NCI-H2107 (cell line): ENCODE data around the gene RPRD1B.

Source experiments
- DNase-seq: peaks from one replicate; lab custom pipeline; 2025; lab: John Stamatoyannopoulos, UW

The RPRD1B gene

DNA sequence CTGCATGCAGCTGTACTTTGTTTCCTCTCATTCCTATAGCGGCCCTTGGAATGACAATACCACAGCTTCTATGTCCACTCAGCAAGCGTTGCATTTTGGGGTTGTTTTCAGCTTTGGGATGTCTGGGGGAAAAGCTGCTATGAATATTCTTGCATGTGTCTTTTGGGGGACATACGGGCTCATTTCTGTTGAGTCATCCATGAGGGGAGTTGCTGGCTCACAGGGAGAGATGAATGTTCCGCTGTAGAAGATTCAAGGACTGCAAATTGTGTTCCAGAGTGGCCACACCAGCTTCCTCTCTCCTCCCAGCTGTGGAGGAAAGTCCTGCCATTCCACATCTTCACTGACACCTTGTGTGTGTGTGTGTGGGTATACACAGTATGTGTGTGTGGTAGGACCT lies 88.2 kb downstream of the RPRD1B start:
- DNase-seq, result no peak

DNA sequence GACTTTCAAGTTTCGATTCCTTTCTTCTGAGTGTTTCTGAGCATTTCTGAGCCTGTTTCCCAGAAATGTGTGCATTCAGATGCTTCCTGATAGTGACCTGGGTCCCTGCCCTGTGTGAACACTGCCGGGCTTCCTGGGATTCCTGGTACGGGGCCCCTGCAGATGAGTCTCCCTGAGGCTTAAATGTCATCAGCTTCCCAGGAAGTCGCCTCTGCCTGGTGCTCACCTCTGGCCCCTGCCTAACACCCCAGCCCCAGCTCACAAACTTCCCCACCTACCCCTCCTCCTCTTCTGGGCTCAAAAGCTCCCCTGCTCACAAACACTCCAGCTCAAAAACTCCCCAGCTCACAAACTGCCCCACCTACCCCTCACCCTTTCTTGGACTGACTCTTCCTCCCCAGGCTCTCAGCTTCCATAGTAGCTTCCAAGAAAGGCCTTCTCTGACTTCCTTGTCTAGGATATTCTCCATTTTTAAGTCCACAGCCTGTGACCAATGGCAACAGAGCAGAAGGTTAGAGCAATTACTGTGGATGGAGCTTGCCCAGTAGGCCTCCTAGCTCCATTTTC lies 89.6 kb downstream of the RPRD1B start:
- no peak for DNase-seq

DNA sequence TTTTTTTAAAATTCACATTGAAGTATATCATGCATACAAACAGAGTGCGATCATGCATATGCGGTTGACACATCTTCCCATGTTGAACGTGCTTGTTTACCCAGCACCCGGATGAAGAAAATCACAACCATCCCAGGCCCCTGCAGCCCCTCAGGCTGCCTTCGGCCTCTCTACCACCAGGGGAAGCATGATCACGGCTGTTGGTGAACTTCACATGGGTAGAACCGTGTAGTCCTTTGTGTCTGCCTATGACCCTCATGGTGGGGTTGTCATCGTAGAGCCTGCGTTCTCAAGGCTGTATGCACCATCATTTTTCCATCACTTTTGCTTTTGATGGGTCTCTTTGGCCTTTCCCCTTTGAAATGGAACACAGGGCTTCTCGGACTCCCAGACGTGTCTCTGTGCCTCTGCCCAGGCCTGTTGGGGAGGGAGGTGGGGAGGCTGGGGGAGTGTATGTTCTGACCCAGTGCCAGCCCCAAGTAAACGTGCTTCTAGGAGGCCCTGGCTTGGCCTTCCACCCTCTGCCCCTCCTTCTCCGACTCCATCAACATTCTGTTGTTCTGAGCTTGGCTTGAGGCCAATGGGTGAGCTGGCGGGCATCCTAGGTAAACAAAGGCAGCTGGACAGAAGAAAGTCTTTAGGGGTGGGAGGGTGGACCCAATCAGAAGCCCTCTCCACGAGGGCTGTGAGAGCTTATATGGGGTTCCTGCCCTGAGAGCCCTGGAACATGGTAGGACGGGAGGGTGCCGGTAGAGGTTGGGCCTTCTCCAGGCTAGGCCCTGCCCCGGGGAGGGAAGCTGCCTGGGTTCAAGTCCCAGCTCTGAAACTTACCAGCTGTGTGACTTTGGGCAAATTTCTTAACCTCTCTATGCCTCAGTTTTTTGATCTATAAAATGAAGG lies 91.9 kb downstream of the RPRD1B start:
- no peak for DNase-seq

DNA sequence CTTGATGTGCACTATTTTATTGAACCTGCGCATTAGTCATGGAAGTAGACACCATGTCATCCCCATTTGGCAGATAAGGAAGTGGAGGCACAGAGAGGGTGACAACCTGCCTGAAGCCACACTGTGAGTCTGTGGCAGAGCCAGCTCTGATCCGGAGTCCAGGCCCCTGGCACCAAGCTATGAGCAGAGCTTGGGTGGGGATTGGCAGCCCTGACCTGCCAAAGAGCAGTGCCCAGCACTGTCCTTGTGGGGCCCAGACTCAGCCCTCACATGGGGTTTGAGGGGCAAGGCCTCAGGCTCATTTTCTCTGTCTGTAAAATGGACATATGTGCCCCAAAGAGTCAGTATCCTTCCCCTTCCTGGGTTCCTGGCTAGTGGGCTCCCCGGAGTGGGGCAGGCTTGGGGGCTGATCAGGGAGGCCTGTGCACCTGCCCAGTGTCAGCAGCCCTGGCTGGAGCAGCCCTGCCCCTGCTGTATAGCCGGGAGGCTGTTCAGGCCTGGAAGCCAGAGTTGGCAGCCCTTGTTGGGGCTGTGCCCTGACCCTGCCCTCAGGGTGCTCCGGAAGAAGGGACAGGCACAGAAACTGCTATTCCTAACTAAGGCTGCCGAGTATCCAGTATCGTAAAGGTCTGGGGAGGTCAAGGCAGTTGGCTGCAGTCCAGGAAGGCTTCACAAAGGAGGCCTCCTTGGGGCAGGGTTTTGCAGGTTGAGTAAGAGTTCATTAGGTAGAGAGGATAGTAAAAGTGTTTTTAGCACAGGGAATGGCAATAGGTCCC lies 92.8 kb downstream of the RPRD1B start:
- DNase-seq, result no peak

DNA sequence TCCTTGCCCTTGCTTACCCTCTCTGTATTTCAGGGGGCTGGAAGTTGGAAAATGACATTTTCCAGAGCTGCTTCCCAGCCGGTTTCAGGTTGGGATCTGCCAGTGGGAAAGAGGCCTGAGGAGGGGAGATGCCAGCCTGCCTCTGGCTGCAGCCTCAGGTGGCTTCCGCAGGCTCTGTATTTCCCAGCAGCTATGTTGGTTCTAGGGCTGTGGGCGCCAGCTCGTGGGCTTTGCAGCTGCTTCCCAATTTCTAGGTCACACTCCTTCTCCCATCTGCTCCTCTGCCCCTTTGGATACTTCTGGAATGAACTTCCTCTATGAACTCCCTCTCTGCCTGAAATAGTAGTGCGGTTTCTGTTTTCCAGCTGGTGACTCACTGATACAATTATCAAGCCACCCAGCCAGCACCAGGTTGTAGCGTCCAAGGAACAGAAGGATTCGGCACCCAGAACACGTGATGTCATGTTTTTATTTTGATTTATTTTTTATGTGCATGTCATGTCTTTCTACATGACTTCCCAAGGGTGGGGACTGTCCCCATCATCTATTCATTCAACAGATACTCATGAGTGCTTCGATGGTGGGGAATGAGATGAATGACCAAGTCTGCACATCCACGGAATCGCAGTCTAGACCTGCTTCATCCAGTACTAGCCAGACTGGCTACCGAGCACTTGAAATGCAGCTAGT lies 93.5 kb downstream of the RPRD1B start:
- no peak for DNase-seq

- DNase-seq, result no peak
Measured at GRCh38 chr20:38127920-38128528, 94.5 kb downstream of the RPRD1B start.

GRCh38 chr20:38128691-38129090 lies 95.1 kb downstream of the RPRD1B start:
- no peak for DNase-seq

DNA sequence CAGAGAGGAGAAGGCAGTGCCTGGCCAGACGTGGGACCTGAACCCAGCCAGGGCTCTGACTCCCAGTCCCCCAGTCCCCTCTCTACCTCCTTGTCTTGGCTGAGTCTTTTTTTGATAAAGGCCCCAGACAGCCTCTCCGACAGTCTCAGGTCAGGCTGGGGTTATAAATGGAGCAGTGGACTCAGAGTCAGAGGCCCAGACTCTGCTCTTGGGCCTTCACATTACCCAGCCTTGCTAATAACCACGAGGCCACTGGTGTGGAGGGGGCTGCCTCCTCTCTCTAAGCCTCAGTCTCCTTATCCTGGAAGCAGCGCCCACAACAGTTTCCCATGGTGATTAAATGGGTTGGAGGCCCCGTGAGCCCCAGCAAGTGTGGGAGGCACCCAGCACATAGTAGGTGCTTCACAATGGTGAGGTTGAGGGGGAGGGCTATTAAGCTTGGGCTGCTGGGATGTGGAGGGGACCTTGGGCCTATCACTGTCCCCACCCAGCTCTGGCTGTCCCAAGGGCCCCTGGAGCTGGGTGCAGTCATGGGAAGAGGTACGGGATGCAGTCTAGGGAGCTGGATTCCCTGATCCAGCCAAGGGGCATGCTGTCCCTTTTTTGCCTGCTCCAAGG lies 95.8 kb downstream of the RPRD1B start:
- DNase-seq, result no peak

GRCh38 chr20:38129893-38130609 lies 96.5 kb downstream of the RPRD1B start:
- DNase-seq, result no peak

DNA sequence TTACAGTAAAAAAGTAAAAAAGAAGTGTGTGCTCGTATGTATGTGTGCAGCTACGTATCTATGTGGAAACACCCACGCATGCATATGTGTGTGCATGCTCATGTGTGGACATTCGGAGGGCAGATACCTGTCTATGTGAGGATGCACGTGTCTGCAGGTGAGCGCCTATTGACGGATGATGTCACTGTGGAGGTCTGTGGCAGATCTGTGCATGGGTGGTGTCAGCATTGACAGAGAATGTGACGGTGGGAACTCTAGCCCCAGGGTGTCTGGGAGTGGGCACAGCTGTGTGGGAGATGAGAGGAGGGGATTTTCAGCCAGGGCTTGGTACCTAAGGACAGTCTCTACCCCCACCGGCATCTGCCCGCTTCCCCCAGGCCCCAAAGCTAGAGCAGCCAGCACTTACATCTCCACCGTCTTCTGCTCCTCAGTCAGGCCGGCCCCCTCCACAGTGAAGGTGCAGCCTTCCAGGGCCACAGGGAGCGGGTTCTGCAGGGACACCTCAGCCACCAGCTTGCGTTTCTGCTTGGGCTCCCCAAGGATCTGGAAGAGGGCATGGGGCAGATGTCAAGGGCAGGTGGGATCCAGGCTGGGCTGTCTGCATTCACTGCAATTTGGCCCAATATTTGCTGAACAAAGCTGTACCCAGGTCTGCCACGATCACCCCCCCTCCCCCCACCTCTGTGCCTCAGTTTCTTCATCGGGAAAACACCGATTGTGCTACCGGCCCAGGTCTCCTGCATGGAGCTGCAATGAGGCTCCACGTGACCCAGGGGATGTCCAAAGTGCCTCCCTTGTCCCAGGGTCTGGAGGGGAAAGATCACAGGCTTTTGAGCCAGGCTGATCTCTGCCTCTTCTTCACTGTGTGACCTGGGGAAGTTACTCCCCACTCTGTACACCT lies 97.4 kb downstream of the RPRD1B start:
- DNase-seq, result no peak

DNA sequence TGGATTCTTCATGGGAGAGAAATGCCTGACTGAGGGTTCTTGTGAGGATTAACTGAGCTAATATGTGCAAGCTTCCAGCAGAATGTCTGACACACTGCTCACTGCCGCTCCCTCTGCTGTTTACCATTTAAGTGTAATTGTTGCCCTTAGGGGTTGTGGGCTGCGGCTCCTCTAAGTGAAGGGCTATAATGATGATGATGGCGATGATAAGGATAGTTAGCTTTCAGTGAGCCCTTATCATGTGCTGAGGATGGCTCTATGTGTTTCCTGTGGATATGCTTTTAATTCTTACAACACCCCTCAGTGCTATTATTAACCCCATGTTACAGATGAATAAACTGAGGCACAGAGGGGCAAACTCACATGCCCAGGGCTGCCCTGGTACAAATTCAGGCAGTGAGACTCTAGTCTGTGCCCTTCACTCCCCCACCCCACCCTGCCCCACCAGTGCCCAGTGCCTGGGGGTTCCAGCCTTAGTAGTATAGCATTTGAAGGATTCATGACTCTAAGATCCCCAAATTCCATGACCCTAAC lies 98.1 kb downstream of the RPRD1B start:
- DNase-seq, result no peak

DNA sequence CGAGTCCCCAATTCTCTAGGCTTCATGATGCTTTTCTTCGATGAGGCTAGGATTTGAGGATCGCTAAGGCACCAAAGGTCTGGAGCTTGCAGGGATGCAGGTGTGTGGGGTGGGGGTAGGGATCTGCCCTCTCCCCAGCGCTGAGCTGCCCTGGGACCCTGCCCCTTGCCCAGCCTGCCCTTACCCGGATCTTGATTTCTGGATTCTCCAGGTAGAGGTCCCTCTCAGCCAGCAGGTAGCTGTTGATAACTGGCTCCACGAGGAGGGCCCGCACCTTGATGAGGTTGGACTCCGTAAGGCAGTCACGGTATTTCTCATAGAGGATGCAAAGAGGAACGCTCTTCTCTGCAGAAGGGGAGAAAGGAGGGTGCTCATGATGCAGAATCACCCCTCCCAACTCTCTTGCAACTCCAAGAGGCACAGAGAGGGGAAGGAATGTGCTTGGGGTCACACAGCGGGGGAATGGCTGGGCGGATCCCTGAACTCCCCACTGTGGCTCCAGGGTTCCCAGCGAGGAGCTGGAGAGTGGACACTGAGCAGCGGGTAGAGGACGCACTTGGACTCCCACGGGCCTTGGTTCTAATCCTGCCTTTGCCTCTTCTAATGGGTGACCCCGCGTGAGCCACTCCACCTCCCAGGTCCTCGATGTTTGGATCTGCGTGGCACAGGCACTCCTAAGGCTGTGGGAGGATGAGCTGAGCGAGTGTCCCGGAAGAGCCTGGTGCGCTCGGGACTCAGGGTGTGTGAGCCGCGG lies 98.8 kb downstream of the RPRD1B start:
- no peak for DNase-seq

DNA sequence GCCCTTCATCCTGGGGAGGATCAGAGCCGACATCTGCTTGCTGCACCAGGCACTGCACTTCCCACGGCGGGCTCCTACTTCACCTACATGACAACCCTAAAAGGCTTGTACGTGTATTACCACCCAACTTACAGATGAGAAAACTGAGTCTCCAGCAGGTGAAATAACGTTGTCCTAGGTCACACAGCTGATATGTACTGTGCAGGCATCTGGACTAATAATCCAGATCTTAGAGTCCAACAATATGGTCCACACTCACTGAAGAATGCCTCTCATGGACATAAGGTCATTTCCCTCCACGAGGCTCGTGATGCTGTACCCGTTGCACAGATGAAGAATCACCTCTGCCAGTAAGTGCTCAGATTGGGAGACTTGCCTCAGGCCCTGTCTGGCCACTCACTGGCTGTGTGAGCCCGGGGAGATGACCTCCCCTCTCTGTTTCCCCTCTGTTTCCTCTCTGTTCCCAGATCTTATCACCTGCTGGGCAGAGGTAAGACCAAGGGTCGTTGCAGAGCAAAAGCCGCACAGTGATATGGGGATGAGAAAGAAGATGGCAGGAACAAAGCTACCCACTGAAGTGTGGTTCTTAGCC lies 99.5 kb downstream of the RPRD1B start:
- DNase-seq, result no peak

GRCh38 chr20:38133680-38134426 lies 100.3 kb downstream of the RPRD1B start:
- no peak for DNase-seq

- no peak for DNase-seq
Measured at GRCh38 chr20:38134427-38135270, 101.1 kb downstream of the RPRD1B start.

DNA sequence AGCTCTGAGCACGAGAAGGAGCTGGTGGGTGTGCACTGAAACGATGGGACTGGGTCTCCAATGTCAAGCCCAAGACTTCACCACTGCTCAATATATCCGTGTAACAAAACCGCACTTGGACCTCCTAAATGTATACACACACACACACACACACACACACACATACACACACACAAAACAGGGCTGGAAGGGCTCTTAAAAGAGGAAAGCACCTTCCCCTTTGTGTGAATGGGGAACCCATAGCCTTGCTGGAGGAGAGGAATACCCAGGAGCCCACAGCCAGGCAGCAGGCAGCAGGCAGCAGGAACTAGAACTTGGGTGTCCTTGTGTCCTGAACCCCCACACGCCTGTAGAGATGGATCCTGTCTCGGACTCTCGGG lies 101.7 kb downstream of the RPRD1B start:
- no peak for DNase-seq
